ENCODE results near the gene LY6G6F. TPM values are rescaled to one million over a fixed set of nuclear protein-coding genes. Genes with fewer than 3 reads are reported as not detected.

Gene LY6G6F
- total and polyA plus RNA-seq, 2 donors (not counting 1 experiment from before 2014, with no cell fraction given), result not detected

DNA sequence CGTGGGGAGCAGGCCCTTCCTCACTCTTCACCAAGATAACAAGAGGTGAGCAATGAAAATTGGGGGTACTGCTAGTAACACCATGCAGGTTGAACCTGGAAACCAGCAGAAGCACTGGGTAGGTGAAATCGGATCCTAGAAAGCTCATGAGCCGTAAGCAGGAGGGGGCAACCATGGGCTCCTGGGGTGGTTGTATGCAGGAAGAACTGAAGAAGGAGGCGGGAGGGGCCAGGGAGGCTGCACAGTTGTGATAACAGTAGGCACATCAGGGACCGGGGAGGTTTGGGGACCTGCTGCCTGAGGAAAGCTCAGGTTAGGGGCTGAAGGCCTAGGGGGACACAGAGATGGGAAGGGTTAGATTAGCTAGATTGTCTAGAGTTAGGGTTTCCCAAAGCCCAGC is 20.2 kb upstream of the LY6G6F start:
- Mint-ChIP-seq H3K27me3 (no peaks in the 10 kb centered on the region), H3K4me3 (no peak overlapping the region), H3K4me1 (peaks cover 28% of the 10 kb centered on the region), H3K27ac (no peak overlapping the region), H3K9me3 (ENCODE audit: insufficient read depth) (no peaks in the 10 kb centered on the region)
- Histone ChIP-seq H3K4me2 (replicated peaks; ENCODE audit: low read depth, low read length, poor library complexity, severe bottlenecking) (no peak overlapping the region), H3K36me3 (replicated peaks in 1 of 2; ENCODE audit: control extremely low read depth in 1 of 2, control insufficient read depth in 1 of 2, extremely low read depth in 1 of 2, insufficient read depth in 2 of 2, low read length in 1 of 2) (peaks cover 0 to 57% of the 10 kb centered on the region in 2 experiments), H2AFZ (ENCODE audit: insufficient read depth, low read depth, low read length, poor library complexity, severe bottlenecking) (no peak overlapping the region), H3K79me2 (ENCODE audit: control insufficient read depth, insufficient read depth, low read length) (no peaks in the 10 kb centered on the region), H3K9ac (ENCODE audit: low read length) (no peak overlapping the region), H3K27me3 (replicated peaks in 1 of 4; ENCODE audit: control extremely low read depth in 1 of 4, control insufficient read depth in 3 of 4, insufficient read depth in 4 of 4, low read length in 3 of 4) (no peaks in the 10 kb centered on the region), H4K20me1 (ENCODE audit: control insufficient read depth, insufficient read depth, low read length, poor library complexity, severe bottlenecking) (no peaks in the 10 kb centered on the region), H3K4me3 (ENCODE audit: control extremely low read depth in 1 of 5, extremely low read depth in 1 of 5, insufficient read depth in 1 of 5, low read depth in 2 of 5, low read length in 4 of 5) (no peak overlapping the region), H3K9me3 (ENCODE audit: control extremely low read depth in 1 of 3, control insufficient read depth in 2 of 3, insufficient read depth in 1 of 3, low read length in 2 of 3) (no peaks in the 10 kb centered on the region), H3K27ac (ENCODE audit: low read length in 2 of 2) (no peak overlapping the region), H3K4me1 (ENCODE audit: control insufficient read depth in 2 of 2, insufficient read depth in 2 of 2, low read length in 2 of 2) (peaks cover 17 to 34% of the 10 kb centered on the region in 2 donors)
- ChIA-PET CTCF (interaction anchor here (1.3 to 1.4 kb wide), 2 partner anchors 135 to 144 kb away, joined by 4 to 6 read pairs; no protein-coding TSS in a partner anchor), POLR2A (no interaction called here)
- TF ChIP-seq, protein P1, sequence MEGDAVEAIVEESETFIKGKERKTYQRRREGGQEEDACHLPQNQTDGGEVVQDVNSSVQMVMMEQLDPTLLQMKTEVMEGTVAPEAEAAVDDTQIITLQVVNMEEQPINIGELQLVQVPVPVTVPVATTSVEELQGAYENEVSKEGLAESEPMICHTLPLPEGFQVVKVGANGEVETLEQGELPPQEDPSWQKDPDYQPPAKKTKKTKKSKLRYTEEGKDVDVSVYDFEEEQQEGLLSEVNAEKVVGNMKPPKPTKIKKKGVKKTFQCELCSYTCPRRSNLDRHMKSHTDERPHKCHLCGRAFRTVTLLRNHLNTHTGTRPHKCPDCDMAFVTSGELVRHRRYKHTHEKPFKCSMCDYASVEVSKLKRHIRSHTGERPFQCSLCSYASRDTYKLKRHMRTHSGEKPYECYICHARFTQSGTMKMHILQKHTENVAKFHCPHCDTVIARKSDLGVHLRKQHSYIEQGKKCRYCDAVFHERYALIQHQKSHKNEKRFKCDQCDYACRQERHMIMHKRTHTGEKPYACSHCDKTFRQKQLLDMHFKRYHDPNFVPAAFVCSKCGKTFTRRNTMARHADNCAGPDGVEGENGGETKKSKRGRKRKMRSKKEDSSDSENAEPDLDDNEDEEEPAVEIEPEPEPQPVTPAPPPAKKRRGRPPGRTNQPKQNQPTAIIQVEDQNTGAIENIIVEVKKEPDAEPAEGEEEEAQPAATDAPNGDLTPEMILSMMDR (IDR thresholded peaks at IDR 0.05), result no peak
- no peak for TF ChIP-seq EZH2 (IDR thresholded peaks at IDR 0.05; ENCODE audit: borderline replicate concordance, insufficient read depth, low read depth, low read length, poor library complexity, severe bottlenecking)
- ATAC-seq (ENCODE audit: low read depth) (no peak), DNase-seq (no peak)
- intact Hi-C loops (cut with micrococcal nuclease), result no loop called here
- 92% methylated on average over 4 of the region's 5 CpGs for WGBS (ENCODE audit: insufficient coverage)

- WGBS (ENCODE audit: insufficient coverage), result 97% methylated on average over 6 of the region's 8 CpGs
- no peak for ATAC-seq (ENCODE audit: low read depth)
- peaks cover 14 to 27% of the 10 kb centered on the region in 2 donors for H3K4me1 ChIP-seq (ENCODE audit: control insufficient read depth in 2 of 2, insufficient read depth in 2 of 2, low read length in 2 of 2)
- Mint-ChIP-seq H3K4me1 (peaks cover 21% of the 10 kb centered on the region), H3K9me3 (ENCODE audit: insufficient read depth) (no peaks in the 10 kb centered on the region), H3K4me3 (no peak overlapping the region), H3K27me3 (no peaks in the 10 kb centered on the region), H3K27ac (no peak overlapping the region)
- peaks cover 0 to 63% of the 10 kb centered on the region in 2 experiments for H3K36me3 ChIP-seq (replicated peaks in 1 of 2; ENCODE audit: control extremely low read depth in 1 of 2, control insufficient read depth in 1 of 2, extremely low read depth in 1 of 2, insufficient read depth in 2 of 2, low read length in 1 of 2)
- no peaks in the 10 kb centered on the region for H3K9me3 ChIP-seq (ENCODE audit: control extremely low read depth in 1 of 3, control insufficient read depth in 2 of 3, insufficient read depth in 1 of 3, low read length in 2 of 3)
- intact Hi-C loops (cut with micrococcal nuclease), result no loop called here
- no peaks in the 10 kb centered on the region for H3K79me2 ChIP-seq (ENCODE audit: control insufficient read depth, insufficient read depth, low read length)
- H3K27me3 ChIP-seq (replicated peaks in 1 of 4; ENCODE audit: control extremely low read depth in 1 of 4, control insufficient read depth in 3 of 4, insufficient read depth in 4 of 4, low read length in 3 of 4), result no peaks in the 10 kb centered on the region
- POLR2A ChIA-PET, result interaction anchor here (0.6 kb wide), 1 partner anchor 12 kb away, joined by 4 read pairs; no protein-coding TSS in a partner anchor
- CTCF ChIA-PET, result interaction anchor here (0.6 to 1.4 kb wide), 3 partner anchors 8 to 143 kb away, joined by 3 to 6 read pairs (median 4); no protein-coding TSS in a partner anchor
- DNase-seq, result no peak
- no peak overlapping the region for H3K27ac ChIP-seq (ENCODE audit: low read length in 2 of 2)
- no peaks in the 10 kb centered on the region for H4K20me1 ChIP-seq (ENCODE audit: control insufficient read depth, insufficient read depth, low read length, poor library complexity, severe bottlenecking)
- no peak overlapping the region for H3K4me3 ChIP-seq (ENCODE audit: control extremely low read depth in 1 of 5, extremely low read depth in 1 of 5, insufficient read depth in 1 of 5, low read depth in 2 of 5, low read length in 4 of 5)
- no peak overlapping the region for H2AFZ ChIP-seq (ENCODE audit: insufficient read depth, low read depth, low read length, poor library complexity, severe bottlenecking)
- no peak overlapping the region for H3K9ac ChIP-seq (ENCODE audit: low read length)
- no peak overlapping the region for H3K4me2 ChIP-seq (replicated peaks; ENCODE audit: low read depth, low read length, poor library complexity, severe bottlenecking)
- TF ChIP-seq, protein P1 (IDR thresholded peaks at IDR 0.05), result no peak
- no peak for TF ChIP-seq EZH2 (IDR thresholded peaks at IDR 0.05; ENCODE audit: borderline replicate concordance, insufficient read depth, low read depth, low read length, poor library complexity, severe bottlenecking)
Observed at GRCh38 chr6:31687321-31687720, 19.3 kb upstream of the LY6G6F start.
